HG02943 (cell line): ENCODE results near the gene KLHL8.

Experiments
- ATAC-seq: cut with Tn5 transposase; IDR thresholded peaks from one replicate; pipeline ENCODE4 v1.9.1; 2021; ENCODE audit warnings: mild to moderate bottlenecking, low read depth, moderate library complexity; ENCODE audit not compliant: unreplicated experiment

KLHL8 gene

DNA sequence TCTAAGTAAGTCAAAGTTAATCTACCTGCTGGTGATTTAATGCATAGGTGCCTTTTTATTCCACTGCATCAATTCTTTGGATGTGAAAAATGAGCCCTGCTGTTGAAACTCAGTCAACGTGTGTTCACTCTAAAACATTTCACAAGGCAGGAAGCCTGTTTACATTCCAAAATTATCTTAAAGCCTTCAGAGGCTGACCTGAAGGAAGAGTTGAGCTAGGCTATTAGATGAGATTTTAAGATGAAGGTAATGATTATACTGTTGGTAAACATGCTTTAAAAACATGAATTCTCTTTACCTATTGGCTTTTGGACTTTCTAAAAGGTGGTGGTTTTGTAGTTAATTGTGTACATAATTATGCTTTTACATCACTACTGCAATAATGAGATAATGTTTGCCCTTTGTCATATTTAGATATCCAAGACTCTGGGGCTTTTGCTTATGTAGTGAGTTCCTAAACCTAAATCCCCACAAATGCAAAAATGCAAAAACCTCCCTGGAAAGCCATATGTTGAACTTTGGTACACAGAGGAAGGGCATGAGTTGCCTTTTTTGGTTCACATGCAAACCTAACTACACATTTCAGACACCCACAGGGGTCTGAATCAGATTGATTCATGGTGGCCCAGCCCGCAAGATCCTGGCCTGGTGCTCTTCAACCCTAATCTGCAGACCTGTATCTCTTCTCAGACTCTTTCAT lies 92.3 kb downstream of the KLHL8 start:
- no peak for ATAC-seq

DNA sequence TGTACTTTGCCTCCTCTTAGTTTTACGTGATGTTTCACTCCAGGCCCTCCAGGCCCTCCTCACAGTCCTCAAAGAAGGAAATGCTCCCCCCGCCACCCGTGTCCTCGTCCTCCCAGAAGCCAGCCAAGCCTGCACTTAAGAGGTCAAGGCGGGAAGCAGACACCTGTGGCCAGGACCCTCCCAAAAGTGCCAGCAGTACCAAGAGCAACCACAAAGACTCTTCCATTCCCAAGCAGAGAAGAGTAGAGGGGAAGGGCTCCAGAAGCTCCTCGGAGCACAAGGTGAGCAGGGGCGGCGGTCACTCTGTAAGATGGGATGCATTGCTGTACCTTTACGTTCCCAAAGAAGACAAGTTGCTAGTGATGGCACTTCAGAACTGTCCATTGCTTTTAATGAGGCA lies 94.4 kb downstream of the KLHL8 start:
- no peak for ATAC-seq

DNA sequence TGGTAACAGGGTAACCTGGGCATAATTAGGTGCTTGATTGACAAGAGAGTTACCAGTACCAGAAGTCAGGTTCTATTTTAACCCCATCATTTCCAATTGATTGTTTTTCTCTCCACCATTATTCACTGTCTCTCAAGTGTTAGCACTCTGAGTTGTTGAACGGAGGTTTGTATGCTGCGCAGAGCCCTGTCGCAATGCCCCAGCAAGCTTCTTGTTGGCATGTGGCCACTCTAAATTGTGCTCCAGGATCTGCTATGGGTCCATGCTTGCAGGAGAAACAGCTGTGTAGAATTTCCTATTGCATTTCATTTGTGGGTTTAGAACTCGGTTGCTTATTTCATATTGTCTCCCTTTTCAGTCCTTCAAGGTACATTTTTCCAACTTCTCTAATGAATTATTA lies 98.2 kb downstream of the KLHL8 start:
- no peak for ATAC-seq

DNA sequence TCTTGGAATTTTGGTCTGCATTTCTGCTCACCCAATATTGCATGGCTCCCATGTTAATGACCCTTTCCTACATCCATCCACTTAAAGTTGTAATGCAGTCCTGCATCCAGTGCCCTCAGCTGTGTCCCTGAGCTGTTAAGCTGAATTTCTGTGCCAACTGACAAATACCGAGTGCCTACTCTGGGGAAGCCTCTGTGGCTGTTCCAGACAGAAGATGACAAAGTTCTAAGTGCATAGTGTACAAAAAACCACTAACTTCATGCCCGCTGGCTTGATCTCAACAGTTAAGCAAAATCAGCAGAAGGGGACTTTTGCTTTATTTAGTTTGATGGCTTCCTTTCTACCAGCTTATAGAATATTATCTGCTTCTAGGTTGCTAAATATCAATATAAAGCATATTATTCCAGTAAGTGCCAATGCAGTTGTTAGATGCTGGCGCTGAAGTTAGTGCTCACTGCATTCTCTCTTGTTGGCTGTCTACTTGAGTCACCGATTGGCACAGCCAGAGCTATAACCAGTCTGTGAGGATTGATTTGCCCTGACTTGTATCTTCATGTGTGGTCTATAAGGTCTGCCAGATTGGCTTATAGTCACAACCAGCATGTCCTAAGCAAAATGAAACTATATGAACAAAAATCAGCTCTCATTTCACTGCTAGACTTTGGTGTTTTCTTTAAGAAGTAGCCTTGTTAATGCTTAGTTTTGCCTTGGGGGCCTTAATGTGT lies 98.9 kb downstream of the KLHL8 start:
- no peak for ATAC-seq

DNA sequence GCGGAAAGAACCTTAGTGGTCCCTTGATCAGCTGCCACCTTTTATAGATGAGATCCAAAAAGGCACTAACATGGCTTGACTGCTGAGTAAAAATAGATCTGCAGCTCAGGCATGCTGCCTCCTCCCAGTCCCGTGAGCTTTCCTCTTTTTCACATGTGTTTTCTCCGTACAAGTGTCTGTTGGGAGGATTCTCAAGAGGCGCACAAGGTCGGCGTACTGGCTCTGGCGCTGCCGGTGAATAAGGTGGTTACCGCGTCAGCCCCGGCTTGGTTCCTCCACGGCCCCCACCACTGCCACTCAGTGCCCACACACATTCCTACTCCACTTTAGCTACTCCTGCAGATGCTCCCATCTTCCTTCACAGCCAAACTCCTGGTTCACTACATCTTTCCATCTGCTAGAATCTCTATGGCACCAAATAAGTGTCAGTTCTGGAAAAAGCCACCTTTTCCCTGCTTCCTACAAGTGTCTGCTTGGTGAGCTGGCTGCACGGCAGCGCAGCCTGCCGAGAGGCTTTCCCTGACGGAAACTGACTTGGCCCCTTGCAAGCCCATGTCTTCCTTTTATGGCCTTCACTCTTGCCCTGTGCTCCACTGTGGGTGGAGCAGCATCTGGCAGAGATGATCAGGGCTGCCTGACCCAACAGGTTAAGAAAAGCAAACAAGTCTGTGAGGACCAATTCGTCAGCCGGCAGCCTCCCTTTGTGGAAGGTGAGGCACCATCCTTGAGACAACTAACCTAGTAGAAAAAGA lies 99.8 kb downstream of the KLHL8 start:
- no peak for ATAC-seq

DNA sequence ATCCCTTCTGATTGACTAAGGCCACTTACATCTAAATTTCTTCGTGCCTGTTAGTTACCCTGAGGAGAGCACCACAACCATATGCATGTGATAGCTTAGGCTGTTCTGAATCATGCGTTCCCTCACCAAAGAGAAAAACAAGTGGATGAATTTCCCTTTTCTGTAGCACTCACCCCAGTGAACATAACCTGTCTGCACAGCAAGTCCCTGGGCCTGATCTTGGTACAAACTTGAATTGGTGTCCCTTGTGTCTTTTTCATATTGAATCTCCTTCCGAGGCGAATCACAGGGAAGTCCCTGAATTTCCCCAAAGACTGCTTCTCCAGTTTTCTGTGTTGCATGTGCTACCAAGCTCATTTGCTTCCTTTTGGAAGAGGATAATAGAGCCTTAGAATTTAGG lies 100.4 kb downstream of the KLHL8 start:
- no peak for ATAC-seq

DNA sequence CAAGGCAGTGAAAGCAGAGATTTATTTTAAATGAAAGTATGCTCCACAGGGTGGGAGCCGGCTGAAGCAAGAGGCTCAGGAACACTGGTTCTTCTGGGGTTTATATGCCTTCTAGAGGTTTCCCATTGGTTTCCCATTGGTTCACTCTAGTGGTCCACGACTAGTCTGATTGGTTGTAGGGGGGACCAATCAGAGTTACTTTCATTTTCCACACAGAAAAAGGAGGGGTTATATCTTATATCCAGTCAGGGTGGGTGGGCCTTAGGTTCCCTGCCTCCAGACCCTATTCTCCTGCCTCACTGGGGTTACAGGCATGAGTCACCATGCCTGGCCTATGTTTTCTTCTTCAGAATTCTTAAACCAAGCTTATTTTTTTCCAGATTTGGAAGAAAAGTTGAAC lies 101.6 kb downstream of the KLHL8 start:
- ATAC-seq, result no peak

DNA sequence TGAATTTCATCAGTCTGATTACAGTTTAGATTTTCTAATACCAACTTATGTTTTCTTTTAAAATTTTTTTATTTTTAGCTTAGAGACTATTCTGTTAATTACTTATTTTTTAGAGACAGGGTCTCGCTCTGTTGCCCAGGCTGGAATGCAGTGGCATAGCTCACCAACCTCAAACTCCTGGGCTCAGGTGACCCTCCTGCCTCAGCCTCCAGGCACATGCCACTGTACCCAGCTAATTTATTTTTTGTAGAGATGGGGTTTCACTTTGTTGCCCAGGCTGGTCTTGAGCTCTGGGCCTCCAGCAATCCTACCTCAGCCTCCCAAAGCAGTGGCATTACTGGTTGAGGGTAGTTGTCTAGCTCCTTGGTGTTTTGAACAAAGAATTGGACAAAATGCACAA lies 102.0 kb downstream of the KLHL8 start:
- no peak for ATAC-seq

DNA sequence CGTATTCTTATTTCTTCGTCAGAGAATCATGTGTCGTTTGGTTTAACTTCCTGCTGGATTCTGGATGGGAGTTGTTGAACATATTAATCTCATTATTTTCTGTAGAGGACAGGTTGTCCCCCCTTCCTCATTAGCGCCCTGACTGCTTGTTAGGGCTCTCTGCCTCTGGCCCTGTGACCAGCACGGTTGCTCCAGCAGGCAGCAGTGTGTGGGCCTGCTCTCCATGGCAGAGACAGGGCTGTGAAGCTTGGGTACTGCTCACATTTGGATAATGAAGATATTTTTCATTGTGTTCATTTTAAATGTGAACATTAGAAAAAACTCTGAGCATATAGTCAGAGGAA lies 102.7 kb downstream of the KLHL8 start:
- ATAC-seq, result no peak

DNA sequence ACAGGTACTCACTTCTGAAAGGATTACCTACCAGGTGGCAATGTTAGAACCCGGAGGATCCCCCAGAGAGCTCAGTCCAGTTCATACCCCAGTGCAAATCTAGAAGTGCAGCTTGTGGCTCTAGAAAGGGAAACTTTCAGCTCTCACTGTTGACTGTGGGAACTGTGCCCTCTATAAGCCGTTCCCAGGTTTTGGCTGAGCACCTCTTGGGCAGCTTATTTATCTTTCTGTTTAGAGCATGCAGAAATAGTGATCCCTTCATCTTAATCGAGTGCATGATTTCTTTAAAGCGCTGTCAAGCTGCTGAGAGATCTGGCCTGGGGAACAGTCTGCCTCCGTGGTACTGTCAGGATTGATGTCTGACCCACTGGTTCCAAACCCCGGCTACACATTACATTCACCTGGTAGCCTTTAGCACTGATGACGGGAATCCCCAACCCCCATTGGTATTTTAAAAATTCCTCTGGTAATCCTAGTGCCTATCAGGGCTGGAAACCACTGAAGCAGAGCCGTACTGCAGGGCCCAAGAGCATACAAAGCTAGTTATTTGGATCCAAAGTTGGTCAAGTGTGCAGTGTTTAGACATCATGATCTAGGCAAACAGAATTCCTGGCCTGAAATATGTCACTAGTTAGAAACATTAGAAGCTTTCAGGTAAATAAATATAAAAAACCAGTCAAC lies 103.2 kb downstream of the KLHL8 start:
- no peak for ATAC-seq

DNA sequence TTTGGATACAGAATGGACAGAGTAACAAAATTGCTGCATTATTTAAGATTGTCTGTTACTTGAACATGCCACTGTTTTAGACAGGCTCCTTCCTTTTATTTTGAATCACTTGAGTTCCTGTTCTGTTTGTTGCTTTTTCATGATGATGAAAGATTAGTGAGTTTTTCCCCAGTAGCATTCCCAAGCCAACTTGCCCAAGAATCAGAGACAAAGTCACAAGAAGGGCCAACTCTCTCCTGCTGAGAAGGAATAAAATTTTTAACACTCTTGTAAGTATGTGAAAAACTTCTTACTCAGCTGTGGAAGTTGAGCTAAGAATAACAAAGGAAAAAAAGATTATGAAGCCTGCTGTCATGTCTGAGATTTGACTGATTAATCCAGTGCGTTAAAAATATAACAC lies 104.2 kb downstream of the KLHL8 start:
- ATAC-seq, result no peak

DNA sequence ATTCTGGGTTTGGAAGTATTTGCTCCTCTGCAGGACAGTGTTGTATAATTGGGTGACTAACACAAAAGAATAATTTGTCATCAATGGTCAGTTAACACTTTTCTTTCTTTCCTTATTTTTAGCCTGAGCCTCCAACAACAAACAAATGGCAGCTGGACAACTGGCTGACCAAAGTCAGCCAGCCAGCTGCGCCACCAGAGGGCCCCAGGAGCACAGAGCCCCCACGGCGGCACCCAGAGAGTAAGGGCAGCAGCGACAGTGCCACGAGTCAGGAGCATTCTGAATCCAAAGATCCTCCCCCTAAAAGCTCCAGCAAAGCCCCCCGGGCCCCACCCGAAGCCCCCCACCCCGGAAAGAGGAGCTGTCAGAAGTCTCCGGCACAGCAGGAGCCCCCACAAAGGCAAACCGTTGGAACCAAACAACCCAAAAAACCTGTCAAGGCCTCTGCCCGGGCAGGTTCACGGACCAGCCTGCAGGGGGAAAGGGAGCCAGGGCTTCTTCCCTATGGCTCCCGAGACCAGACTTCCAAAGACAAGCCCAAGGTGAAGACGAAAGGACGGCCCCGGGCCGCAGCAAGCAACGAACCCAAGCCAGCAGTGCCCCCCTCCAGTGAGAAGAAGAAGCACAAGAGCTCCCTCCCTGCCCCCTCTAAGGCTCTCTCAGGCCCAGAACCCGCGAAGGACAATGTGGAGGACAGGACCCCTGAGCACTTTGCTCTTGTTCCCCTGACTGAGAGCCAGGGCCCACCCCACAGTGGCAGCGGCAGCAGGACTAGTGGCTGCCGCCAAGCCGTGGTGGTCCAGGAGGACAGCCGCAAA lies 106.0 kb downstream of the KLHL8 start:
- no peak for ATAC-seq

DNA sequence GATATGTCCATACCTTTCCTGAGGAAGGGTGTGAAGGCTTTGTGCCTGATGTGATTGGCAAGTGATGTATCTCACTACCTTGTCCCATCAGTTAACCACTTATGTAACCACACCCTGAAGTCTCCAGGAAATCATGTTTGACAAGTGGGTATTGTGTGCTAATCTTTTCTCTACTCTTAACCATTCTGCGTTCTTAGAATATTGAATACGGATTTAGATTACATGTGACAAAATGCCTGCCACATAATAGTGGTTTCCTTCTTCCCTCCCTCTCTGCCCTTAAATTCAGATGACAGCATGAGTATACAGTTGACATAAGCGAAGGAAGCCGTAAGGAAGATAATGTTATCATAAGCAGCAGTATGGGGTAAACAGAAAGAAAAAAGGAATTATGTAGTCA lies 108.4 kb downstream of the KLHL8 start:
- no peak for ATAC-seq
